Testis (tissue), 2 donors: ENCODE data around the gene BTG2.

Source experiments
- CTCF ChIP-seq, 3 experiments: fragments of 450-650 bp in 2 of 3; fragments of 200-600 bp in 1 of 3; sonication (generic) in 1 of 3; IDR thresholded peaks; one replicate each; pipeline ENCODE4 v1.5.1; 2016 to 2019; ENCODE audit warnings: antibody characterized with exemption in 3 of 3, mild to moderate bottlenecking in 2 of 3, moderate library complexity in 1 of 3
- POLR2A ChIP-seq: fragments of 450-650 bp; IDR thresholded peaks from one replicate; pipeline ENCODE4 v1.6.1; 2017; ENCODE audit warnings: antibody characterized with exemption, mild to moderate bottlenecking, moderate library complexity

GRCh38 chr1:203343956-203344754 lies 38.8 kb downstream of the BTG2 start:
- TF ChIP-seq CTCF (IDR thresholded peaks at IDR 0.05): no peak
- no peak for TF ChIP-seq POLR2A
